DOHH2 (cell line): ENCODE measurements around the gene LYPD4.

Source experiments
- H3F3A ChIP-seq: fragments of 200-600 bp; sonication (generic), shearing (Covaris generic); 2 replicates; pipeline ENCODE4 v1.6.0; 2016; ENCODE audit warnings: antibody characterized with exemption, mild to moderate bottlenecking; ENCODE audit not compliant: control insufficient read depth, insufficient read depth
- H3K27ac ChIP-seq: fragments of 200-600 bp; sonication (generic); 2 replicates; pipeline ENCODE4 v1.5.1; 2014; ENCODE audit warnings: low read depth, mild to moderate bottlenecking, low read length, moderate library complexity
- H3K27me3 ChIP-seq: fragments of 200-600 bp; sonication (generic); 2 replicates; pipeline ENCODE4 v1.6.1; 2014; ENCODE audit warnings: mild to moderate bottlenecking, low read length, mixed read lengths; ENCODE audit not compliant: control insufficient read depth
- H3K36me3 ChIP-seq: fragments of 200-600 bp; sonication (generic); 2 replicates; pipeline ENCODE4 v1.6.1; 2014; ENCODE audit warnings: mild to moderate bottlenecking, low read length, moderate library complexity, mixed read lengths; ENCODE audit not compliant: control insufficient read depth
- H3K4me1 ChIP-seq: fragments of 200-600 bp; sonication (generic); 2 replicates; pipeline ENCODE4 v1.6.1; 2014; ENCODE audit warnings: mild to moderate bottlenecking, low read length, mixed read lengths; ENCODE audit not compliant: control insufficient read depth
- H3K4me2 ChIP-seq: fragments of 200-600 bp; sonication (generic); 2 replicates; pipeline ENCODE4 v1.6.0; 2014; ENCODE audit warnings: mild to moderate bottlenecking, low read length, moderate library complexity
- H3K4me3 ChIP-seq: fragments of 200-600 bp; sonication (generic); 2 replicates; pipeline ENCODE4 v1.5.1; 2014; ENCODE audit warnings: mild to moderate bottlenecking, low read length, mixed read lengths
- H3K79me2 ChIP-seq: fragments of 200-600 bp; sonication (generic); 2 replicates; pipeline ENCODE4 v1.6.1; 2014; ENCODE audit warnings: mild to moderate bottlenecking, low read length, mixed read lengths; ENCODE audit not compliant: control insufficient read depth
- H3K9me2 ChIP-seq: fragments of 200-600 bp; sonication (generic); replicated peaks from 2 replicates; pipeline ENCODE4 v1.6.1; 2014; ENCODE audit warnings: mild to moderate bottlenecking, low read length, mixed read lengths; ENCODE audit not compliant: control insufficient read depth
- H3K9me3 ChIP-seq: fragments of 200-600 bp; sonication (generic); 2 replicates; pipeline ENCODE4 v1.6.1; 2014; ENCODE audit warnings: antibody characterized with exemption, low read length, mixed read lengths; ENCODE audit not compliant: control insufficient read depth, insufficient read depth
- H4K20me1 ChIP-seq: fragments of 200-600 bp; sonication (generic); 2 replicates; pipeline ENCODE4 v1.6.0; 2014; ENCODE audit warnings: low read depth, mild to moderate bottlenecking, antibody characterized with exemption, low read length, moderate library complexity; ENCODE audit not compliant: control insufficient read depth, insufficient read depth
- CTCF ChIP-seq: fragments of 200-600 bp; sonication (generic); IDR thresholded peaks from one replicate; pipeline ENCODE4 v1.5.1; 2014; ENCODE audit warnings: antibody characterized with exemption, mild to moderate bottlenecking, low read depth, low read length; ENCODE audit not compliant: poor library complexity, severe bottlenecking
- EZH2phosphoT487 ChIP-seq: fragments of 200-600 bp; sonication (generic); IDR thresholded peaks from 2 replicates; pipeline ENCODE4 v1.6.1; 2017; ENCODE audit warnings: borderline replicate concordance, mild to moderate bottlenecking, antibody characterized with exemption, low read length, moderate library complexity, mixed read lengths

LYPD4 gene, protein sequence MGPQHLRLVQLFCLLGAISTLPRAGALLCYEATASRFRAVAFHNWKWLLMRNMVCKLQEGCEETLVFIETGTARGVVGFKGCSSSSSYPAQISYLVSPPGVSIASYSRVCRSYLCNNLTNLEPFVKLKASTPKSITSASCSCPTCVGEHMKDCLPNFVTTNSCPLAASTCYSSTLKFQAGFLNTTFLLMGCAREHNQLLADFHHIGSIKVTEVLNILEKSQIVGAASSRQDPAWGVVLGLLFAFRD

DNA sequence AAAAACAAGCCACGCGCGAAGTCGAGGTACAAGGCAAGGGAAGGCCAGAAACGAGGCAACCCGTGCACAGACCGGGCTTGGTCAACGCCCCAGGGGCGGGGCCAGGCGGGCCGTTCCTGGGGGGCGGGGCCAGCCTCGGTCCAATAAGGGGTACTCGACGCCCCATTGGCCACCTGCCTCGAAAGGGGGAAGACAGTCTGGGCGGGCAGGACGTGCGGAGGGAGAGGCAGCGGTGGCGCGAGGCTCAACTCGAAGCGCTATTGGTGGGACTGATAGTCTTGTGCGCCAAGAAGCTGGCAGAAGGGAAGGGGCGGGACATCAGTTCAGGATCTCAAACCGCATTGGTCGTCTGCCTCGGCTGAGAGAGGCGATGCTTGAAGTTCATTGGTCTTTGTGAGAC is at the start of gene LYPD4:
Gene LYPD4, minus strand, starts transcription at position 83 of the 400 bp plus-strand sequence. CDS start 5,398 bp downstream, outside the sequence.
- Histone ChIP-seq H3K36me3 (no peaks in the 10 kb centered on the region), H3K27ac (no peak within 1 kb of the TSS), H3K79me2 (no peaks in the 10 kb centered on the region), H3K9me2 (no peaks in the 10 kb centered on the region), H3F3A (no peaks in the 10 kb centered on the region), H3K9me3 (no peaks in the 10 kb centered on the region), H3K27me3 (peaks cover 3% of the 10 kb centered on the region), H3K4me2 (no peak within 1 kb of the TSS), H4K20me1 (no peaks in the 10 kb centered on the region), H3K4me1 (peaks cover 5% of the 10 kb centered on the region; the same call in 1 of the 2 replicates), H3K4me3 (no peak within 1 kb of the TSS)
- TF ChIP-seq EZH2phosphoT487 = no peak
- TF ChIP-seq CTCF = no peak

GRCh38 chr19:41893899-41894298 is 49.4 kb upstream of the LYPD4 start:
- 0 out of 2 replicates have a peak, but pooled peaks cover 2% of the 10 kb centered on the region for H3F3A ChIP-seq
- no peaks in the 10 kb centered on the region for H3K9me2 ChIP-seq
- no peak overlapping the region for H3K4me3 ChIP-seq
- no peak overlapping the region for H3K4me2 ChIP-seq
- H3K9me3 ChIP-seq = no peaks in the 10 kb centered on the region
- H3K27me3 ChIP-seq = no peaks in the 10 kb centered on the region
- peaks cover 84% of the 10 kb centered on the region for H3K36me3 ChIP-seq
- peaks cover 25% of the 10 kb centered on the region for H3K79me2 ChIP-seq
- no peaks in the 10 kb centered on the region for H4K20me1 ChIP-seq
- no peak overlapping the region for H3K27ac ChIP-seq
- H3K4me1 ChIP-seq = peaks cover 29% of the 10 kb centered on the region
- peak; percentile 40 for TF ChIP-seq CTCF
- no peak for TF ChIP-seq EZH2phosphoT487

DNA sequence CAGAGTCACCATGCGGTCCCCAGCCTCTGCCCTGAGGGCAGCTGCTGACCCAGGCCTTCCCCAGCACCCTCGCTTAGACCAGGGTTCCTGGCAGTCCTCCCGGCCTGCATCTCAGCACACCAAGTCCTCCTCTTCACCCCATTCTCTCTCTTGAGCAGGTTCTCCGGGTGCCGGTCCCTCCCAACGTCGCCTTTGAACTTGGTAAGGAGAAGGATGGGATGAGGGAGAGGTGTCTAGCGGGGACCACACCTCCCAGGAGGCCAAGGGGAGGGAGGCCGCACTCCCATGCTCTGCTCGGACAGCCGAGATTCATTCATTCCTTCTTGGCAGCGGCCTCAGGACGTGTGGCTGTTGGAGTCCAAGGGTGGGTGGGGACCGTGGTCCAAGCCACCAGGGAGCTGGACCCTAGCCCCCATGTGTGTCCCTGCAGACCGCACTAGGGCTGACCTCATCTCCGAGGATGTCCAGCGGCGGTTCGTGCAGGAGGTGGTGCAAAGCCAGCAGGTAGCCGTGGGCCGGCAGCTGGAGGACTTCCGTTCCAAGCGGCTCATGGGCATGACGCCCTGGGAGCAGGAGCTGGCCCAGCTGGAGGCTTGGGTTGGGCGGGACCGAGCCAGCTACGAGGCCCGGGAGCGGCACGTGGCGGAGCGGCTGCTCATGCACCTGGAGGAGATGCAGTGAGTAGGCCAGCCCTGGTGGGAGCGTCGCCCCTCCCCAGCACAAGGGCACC is 47.9 kb upstream of the LYPD4 start:
- no peaks in the 10 kb centered on the region for H3K9me3 ChIP-seq
- no peaks in the 10 kb centered on the region for H3K9me2 ChIP-seq
- H3F3A ChIP-seq = peaks cover 2% of the 10 kb centered on the region; the same call in 1 of the 2 replicates
- H3K4me1 ChIP-seq = peaks cover 45% of the 10 kb centered on the region
- no peaks in the 10 kb centered on the region for H3K27me3 ChIP-seq
- no peak overlapping the region for H3K4me2 ChIP-seq
- no peak overlapping the region for H3K4me3 ChIP-seq
- TF ChIP-seq CTCF (no peak), EZH2phosphoT487 (no peak)
- no peaks in the 10 kb centered on the region for H4K20me1 ChIP-seq
- H3K27ac ChIP-seq = no peak overlapping the region
- H3K36me3 ChIP-seq = peaks cover 84% of the 10 kb centered on the region
- H3K79me2 ChIP-seq = peaks cover 40% of the 10 kb centered on the region
